ENCODE measurements around the gene TNFRSF4.

Gene TNFRSF4

DNA sequence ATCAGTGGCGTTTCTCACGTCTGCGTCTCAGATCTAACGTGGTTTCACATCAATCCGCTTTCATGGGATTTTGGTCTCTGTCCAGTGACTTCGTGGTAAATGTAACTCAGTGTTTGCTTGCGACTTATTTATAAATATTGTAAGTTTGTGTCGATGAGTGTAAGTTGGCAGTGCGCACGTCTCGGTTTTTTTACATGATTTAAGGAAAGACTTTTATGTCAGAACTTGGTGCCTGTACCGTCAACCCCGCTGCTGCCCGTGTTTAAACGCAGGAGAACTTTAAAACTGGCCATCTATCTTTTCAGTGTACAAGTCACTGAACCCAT lies 19.6 kb upstream of the TNFRSF4 start:
- Histone ChIP-seq H3K4me3 (ENCODE audit: low read depth in 1 of 2, low read length in 2 of 2) (peak overlapping the region in 1 of 2 experiments; percentile 95; a peak in 3 of 4 replicates), H3K36me3 (ENCODE audit: insufficient read depth, low read length) (peaks cover 48% of the 10 kb centered on the region), H3K4me1 (ENCODE audit: insufficient read depth, low read length) (peaks cover 39% of the 10 kb centered on the region), H3K9ac (ENCODE audit: low read depth, low read length) (peak overlapping the region; percentile 83), H3K9me3 (ENCODE audit: insufficient read depth, low read length, severe bottlenecking) (no peaks in the 10 kb centered on the region), H3K27me3 (ENCODE audit: insufficient read depth, low read length, poor library complexity) (no peaks in the 10 kb centered on the region), H2AFZ (ENCODE audit: low read depth, low read length) (no peak overlapping the region), H3K79me2 (ENCODE audit: insufficient read depth, low read length) (peaks cover 61% of the 10 kb centered on the region), H3K4me2 (ENCODE audit: insufficient read depth, low read length) (peak overlapping the region; percentile 99), H4K20me1 (ENCODE audit: insufficient read depth, low read length) (peaks cover 60% of the 10 kb centered on the region), H3K27ac (ENCODE audit: low read length) (no peak overlapping the region)
- no peak for DNase-seq
- TF ChIP-seq, protein P1, sequence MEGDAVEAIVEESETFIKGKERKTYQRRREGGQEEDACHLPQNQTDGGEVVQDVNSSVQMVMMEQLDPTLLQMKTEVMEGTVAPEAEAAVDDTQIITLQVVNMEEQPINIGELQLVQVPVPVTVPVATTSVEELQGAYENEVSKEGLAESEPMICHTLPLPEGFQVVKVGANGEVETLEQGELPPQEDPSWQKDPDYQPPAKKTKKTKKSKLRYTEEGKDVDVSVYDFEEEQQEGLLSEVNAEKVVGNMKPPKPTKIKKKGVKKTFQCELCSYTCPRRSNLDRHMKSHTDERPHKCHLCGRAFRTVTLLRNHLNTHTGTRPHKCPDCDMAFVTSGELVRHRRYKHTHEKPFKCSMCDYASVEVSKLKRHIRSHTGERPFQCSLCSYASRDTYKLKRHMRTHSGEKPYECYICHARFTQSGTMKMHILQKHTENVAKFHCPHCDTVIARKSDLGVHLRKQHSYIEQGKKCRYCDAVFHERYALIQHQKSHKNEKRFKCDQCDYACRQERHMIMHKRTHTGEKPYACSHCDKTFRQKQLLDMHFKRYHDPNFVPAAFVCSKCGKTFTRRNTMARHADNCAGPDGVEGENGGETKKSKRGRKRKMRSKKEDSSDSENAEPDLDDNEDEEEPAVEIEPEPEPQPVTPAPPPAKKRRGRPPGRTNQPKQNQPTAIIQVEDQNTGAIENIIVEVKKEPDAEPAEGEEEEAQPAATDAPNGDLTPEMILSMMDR (IDR thresholded peaks at IDR 0.05; ENCODE audit: borderline replicate concordance, extremely low read depth, low read length, poor library complexity, severe bottlenecking): no peak
- TF ChIP-seq EZH2 (IDR thresholded peaks at IDR 0.05; ENCODE audit: borderline replicate concordance, low read depth, low read length, severe bottlenecking): no peak
- no peak for ATAC-seq (ENCODE audit: insufficient read depth, low read depth)

DNA sequence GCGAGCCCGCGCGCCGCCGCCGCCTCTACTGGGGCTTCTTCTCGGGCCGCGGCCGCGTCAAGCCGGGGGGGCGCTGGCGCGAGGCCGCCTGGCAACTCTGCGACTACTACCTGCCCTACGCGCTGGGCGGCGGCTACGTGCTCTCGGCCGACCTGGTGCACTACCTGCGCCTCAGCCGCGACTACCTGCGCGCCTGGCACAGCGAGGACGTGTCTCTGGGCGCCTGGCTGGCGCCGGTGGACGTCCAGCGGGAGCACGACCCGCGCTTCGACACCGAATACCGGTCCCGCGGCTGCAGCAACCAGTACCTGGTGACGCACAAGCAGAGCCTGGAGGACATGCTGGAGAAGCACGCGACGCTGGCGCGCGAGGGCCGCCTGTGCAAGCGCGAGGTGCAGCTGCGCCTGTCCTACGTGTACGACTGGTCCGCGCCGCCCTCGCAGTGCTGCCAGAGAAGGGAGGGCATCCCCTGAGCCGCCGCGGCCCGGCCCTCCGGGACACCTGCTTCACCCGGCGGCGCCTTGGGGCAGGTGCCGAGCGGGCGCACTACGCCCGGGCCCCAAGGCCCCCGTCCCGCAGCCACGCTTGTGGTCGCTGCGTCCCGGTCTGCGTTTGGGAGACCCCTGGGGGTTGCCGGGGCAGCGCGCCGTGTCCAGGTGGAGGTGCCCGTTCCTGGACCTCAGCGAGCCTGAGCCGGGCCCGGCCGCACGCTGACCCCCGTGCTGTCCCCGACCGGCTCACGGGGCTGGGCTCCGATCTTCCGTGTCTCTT lies 19.0 kb upstream of the TNFRSF4 start:
- Histone ChIP-seq H2AFZ (ENCODE audit: low read depth, low read length) (peak overlapping the region; percentile 79; the same call in 1 of the 2 replicates), H3K9me3 (ENCODE audit: insufficient read depth, low read length, severe bottlenecking) (no peaks in the 10 kb centered on the region), H3K4me1 (ENCODE audit: insufficient read depth, low read length) (peaks cover 39% of the 10 kb centered on the region), H4K20me1 (ENCODE audit: insufficient read depth, low read length) (peaks cover 60% of the 10 kb centered on the region), H3K36me3 (ENCODE audit: insufficient read depth, low read length) (peaks cover 53% of the 10 kb centered on the region), H3K4me2 (ENCODE audit: insufficient read depth, low read length) (peak overlapping the region; percentile 99), H3K4me3 (ENCODE audit: low read depth in 1 of 2, low read length in 2 of 2) (peak overlapping the region; percentile 34 to 95; a peak in 3 of 4 replicates), H3K9ac (ENCODE audit: low read depth, low read length) (peak overlapping the region; percentile 83), H3K79me2 (ENCODE audit: insufficient read depth, low read length) (peaks cover 67% of the 10 kb centered on the region), H3K27ac (ENCODE audit: low read length) (peak overlapping the region; percentile 87), H3K27me3 (ENCODE audit: insufficient read depth, low read length, poor library complexity) (no peaks in the 10 kb centered on the region)
- ATAC-seq (ENCODE audit: insufficient read depth, low read depth) (no peak), DNase-seq (no peak)
- TF ChIP-seq, protein P1 (IDR thresholded peaks at IDR 0.05; ENCODE audit: borderline replicate concordance, extremely low read depth, low read length, poor library complexity, severe bottlenecking): no peak
- no peak for TF ChIP-seq EZH2 (IDR thresholded peaks at IDR 0.05; ENCODE audit: borderline replicate concordance, low read depth, low read length, severe bottlenecking)

DNA sequence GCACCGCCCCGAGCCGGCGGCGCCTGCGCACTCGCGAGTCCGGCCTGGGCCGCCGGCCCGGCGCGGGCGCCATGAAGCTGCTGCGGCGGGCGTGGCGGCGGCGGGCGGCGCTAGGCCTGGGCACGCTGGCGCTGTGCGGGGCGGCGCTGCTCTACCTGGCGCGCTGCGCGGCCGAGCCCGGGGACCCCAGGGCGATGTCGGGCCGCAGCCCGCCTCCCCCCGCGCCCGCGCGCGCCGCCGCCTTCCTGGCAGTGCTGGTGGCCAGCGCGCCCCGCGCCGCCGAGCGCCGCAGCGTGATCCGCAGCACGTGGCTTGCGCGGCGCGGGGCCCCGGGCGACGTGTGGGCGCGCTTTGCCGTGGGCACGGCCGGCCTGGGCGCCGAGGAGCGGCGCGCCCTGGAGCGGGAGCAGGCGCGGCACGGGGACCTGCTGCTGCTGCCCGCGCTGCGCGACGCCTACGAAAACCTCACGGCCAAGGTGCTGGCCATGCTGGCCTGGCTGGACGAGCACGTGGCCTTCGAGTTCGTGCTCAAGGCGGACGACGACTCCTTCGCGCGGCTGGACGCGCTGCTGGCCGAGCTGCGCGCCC lies 18.3 kb upstream of the TNFRSF4 start, which contains the start of gene B3GALT6:
TSS of gene B3GALT6 (plus strand) at position 30 of the 588 bp plus-strand sequence. CDS start at position 72, 42 bp downstream.
- H3K9me3 ChIP-seq (ENCODE audit: insufficient read depth, low read length, severe bottlenecking): no peaks in the 10 kb centered on the region
- H3K4me3 ChIP-seq (ENCODE audit: low read depth in 1 of 2, low read length in 2 of 2): peak within 1 kb of the TSS; percentile 94 to 99
- peak within 1 kb of the TSS; percentile 98 for H3K9ac ChIP-seq (ENCODE audit: low read depth, low read length)
- TF ChIP-seq EZH2 (IDR thresholded peaks at IDR 0.05; ENCODE audit: borderline replicate concordance, low read depth, low read length, severe bottlenecking): no peak
- TF ChIP-seq, protein P1 (IDR thresholded peaks at IDR 0.05; ENCODE audit: borderline replicate concordance, extremely low read depth, low read length, poor library complexity, severe bottlenecking): no peak
- peaks cover 60% of the 10 kb centered on the region for H3K36me3 ChIP-seq (ENCODE audit: insufficient read depth, low read length)
- peak within 1 kb of the TSS; percentile 88 for H3K27ac ChIP-seq (ENCODE audit: low read length)
- H3K79me2 ChIP-seq (ENCODE audit: insufficient read depth, low read length): peaks cover 74% of the 10 kb centered on the region
- peaks cover 67% of the 10 kb centered on the region for H4K20me1 ChIP-seq (ENCODE audit: insufficient read depth, low read length)
- peaks cover 39% of the 10 kb centered on the region for H3K4me1 ChIP-seq (ENCODE audit: insufficient read depth, low read length)
- H2AFZ ChIP-seq (ENCODE audit: low read depth, low read length): peak within 1 kb of the TSS; percentile 97
- peak within 1 kb of the TSS; percentile 99 for H3K4me2 ChIP-seq (ENCODE audit: insufficient read depth, low read length)
- DNase-seq: no peak
- H3K27me3 ChIP-seq (ENCODE audit: insufficient read depth, low read length, poor library complexity): no peaks in the 10 kb centered on the region
- no peak for ATAC-seq (ENCODE audit: insufficient read depth, low read depth)

Data from DND-41 (cell line).